ENCODE results near the gene PCYT2.
A peak's percentile ranks its signal among the peaks of the same experiment; 100 is the strongest.

Gene PCYT2

GRCh38 chr17:81867170-81867990 is 43.8 kb downstream of the PCYT2 start (continued):
- TF ChIP-seq, protein P1, sequence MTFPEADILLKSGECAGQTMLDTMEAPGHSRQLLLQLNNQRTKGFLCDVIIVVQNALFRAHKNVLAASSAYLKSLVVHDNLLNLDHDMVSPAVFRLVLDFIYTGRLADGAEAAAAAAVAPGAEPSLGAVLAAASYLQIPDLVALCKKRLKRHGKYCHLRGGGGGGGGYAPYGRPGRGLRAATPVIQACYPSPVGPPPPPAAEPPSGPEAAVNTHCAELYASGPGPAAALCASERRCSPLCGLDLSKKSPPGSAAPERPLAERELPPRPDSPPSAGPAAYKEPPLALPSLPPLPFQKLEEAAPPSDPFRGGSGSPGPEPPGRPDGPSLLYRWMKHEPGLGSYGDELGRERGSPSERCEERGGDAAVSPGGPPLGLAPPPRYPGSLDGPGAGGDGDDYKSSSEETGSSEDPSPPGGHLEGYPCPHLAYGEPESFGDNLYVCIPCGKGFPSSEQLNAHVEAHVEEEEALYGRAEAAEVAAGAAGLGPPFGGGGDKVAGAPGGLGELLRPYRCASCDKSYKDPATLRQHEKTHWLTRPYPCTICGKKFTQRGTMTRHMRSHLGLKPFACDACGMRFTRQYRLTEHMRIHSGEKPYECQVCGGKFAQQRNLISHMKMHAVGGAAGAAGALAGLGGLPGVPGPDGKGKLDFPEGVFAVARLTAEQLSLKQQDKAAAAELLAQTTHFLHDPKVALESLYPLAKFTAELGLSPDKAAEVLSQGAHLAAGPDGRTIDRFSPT (tag by site-specific recombination; IDR thresholded peaks at IDR 0.05) = peak; percentile 90
- peak; percentile 66 for TF ChIP-seq IKZF3 (tag by site-specific recombination; IDR thresholded peaks at IDR 0.05)
- peak; percentile 39 for TF ChIP-seq BCL11B (tag by site-specific recombination; IDR thresholded peaks at IDR 0.05; ENCODE audit: low read depth)
- TF ChIP-seq ZNF335 (tag by site-specific recombination; conservative IDR thresholded peaks at IDR 0.05) = peak; percentile 39
- peak; percentile 57 for TF ChIP-seq WT1 (tag by site-specific recombination; IDR thresholded peaks at IDR 0.05)
- 0 out of 2 replicates have a peak, but pooled peaks have one; percentile 15 for TF ChIP-seq ZNF629 (tag by site-specific recombination; IDR thresholded peaks at IDR 0.05)
- TF ChIP-seq ZNF423 (tag by site-specific recombination; IDR thresholded peaks at IDR 0.05) = 0 out of 2 replicates have a peak, but pooled peaks have one; percentile 10
- peak; percentile 29 for TF ChIP-seq ZSCAN30 (tag by site-specific recombination; IDR thresholded peaks at IDR 0.05)
- TF ChIP-seq MZF1 (tag by site-specific recombination; IDR thresholded peaks at IDR 0.05; ENCODE audit: borderline replicate concordance) = peak; percentile 66; the same call in 1 of the 2 replicates
- no peak for TF ChIP-seq ZNF48 (tag by site-specific recombination; IDR thresholded peaks at IDR 0.05)
- no peak for TF ChIP-seq KLF16 (tag by site-specific recombination; IDR thresholded peaks at IDR 0.05)
- TF ChIP-seq ZEB2 (tag by site-specific recombination; IDR thresholded peaks at IDR 0.05) = peak; percentile 40
- peak; percentile 86 for TF ChIP-seq ZBTB48 (tag by site-specific recombination; IDR thresholded peaks at IDR 0.05)
- TF ChIP-seq ZBTB20 (tag by site-specific recombination; IDR thresholded peaks at IDR 0.05) = peak; percentile 81
- TF ChIP-seq KLF10 (tag by site-specific recombination; IDR thresholded peaks at IDR 0.05) = peak; percentile 63; the same call in 1 of the 2 replicates
- TF ChIP-seq ZFP37 (tag by site-specific recombination; IDR thresholded peaks at IDR 0.05) = 0 out of 2 replicates have a peak, but pooled peaks have one; percentile 12
- TF ChIP-seq ZNF416 (tag by site-specific recombination; IDR thresholded peaks at IDR 0.05) = no peak
- TF ChIP-seq, protein P2, sequence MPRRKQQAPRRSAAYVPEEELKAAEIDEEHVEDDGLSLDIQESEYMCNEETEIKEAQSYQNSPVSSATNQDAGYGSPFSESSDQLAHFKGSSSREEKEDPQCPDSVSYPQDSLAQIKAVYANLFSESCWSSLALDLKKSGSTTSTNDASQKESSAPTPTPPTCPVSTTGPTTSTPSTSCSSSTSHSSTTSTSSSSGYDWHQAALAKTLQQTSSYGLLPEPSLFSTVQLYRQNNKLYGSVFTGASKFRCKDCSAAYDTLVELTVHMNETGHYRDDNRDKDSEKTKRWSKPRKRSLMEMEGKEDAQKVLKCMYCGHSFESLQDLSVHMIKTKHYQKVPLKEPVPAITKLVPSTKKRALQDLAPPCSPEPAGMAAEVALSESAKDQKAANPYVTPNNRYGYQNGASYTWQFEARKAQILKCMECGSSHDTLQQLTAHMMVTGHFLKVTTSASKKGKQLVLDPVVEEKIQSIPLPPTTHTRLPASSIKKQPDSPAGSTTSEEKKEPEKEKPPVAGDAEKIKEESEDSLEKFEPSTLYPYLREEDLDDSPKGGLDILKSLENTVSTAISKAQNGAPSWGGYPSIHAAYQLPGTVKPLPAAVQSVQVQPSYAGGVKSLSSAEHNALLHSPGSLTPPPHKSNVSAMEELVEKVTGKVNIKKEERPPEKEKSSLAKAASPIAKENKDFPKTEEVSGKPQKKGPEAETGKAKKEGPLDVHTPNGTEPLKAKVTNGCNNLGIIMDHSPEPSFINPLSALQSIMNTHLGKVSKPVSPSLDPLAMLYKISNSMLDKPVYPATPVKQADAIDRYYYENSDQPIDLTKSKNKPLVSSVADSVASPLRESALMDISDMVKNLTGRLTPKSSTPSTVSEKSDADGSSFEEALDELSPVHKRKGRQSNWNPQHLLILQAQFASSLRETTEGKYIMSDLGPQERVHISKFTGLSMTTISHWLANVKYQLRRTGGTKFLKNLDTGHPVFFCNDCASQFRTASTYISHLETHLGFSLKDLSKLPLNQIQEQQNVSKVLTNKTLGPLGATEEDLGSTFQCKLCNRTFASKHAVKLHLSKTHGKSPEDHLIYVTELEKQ (tag by site-specific recombination; IDR thresholded peaks at IDR 0.05; ENCODE audit: borderline replicate concordance) = peak; percentile 13; the same call in 1 of the 2 replicates
- 0 out of 2 replicates have a peak, but pooled peaks have one; percentile 24 for TF ChIP-seq SP7 (tag by site-specific recombination; IDR thresholded peaks at IDR 0.05)
- no peak for TF ChIP-seq ZNF785 (tag by site-specific recombination; IDR thresholded peaks at IDR 0.05)
- peak; percentile 2 for TF ChIP-seq BCL11A (tag by site-specific recombination; IDR thresholded peaks at IDR 0.05; ENCODE audit: low read depth)
- TF ChIP-seq ZNF239 (tag by site-specific recombination; IDR thresholded peaks at IDR 0.05) = no peak; the same call in 1 of the 2 replicates
- TF ChIP-seq ZNF830 (tag by site-specific recombination; IDR thresholded peaks at IDR 0.05; ENCODE audit: low read depth) = no peak
- TF ChIP-seq ZNF600 (tag by site-specific recombination; IDR thresholded peaks at IDR 0.05) = peak; percentile 56; the same call in 1 of the 2 replicates
- TF ChIP-seq GLIS1 (tag by site-specific recombination; IDR thresholded peaks at IDR 0.05) = peak; percentile 76
- TF ChIP-seq ZNF2 (tag by site-specific recombination; IDR thresholded peaks at IDR 0.05) = peak; percentile 80
- no peak for TF ChIP-seq ZNF26 (tag by site-specific recombination; IDR thresholded peaks at IDR 0.05)

Measured in HEK293 (cell line).